Upper lobe of left lung (tissue), 6 donors: ENCODE measurements around the gene ZNF839. TPM values are rescaled to one million over a fixed set of nuclear protein-coding genes. Genes with fewer than 3 reads are reported as not detected.

Experiments used
- ATAC-seq, 2 donors: fragments of 200-7000 bp; cut with Tn5 transposase; one replicate each; pipeline ENCODE4 v1.9.1; 2022; ENCODE audit warnings: mild to moderate bottlenecking in 2 of 2, moderate library complexity in 2 of 2; ENCODE audit not compliant: low FRiP score in 2 of 2
- DNase-seq, 2 donors: peaks; one replicate each; pipeline ENCODE4 v3.0.0-alpha.2; 2019 to 2020
- H3K27ac ChIP-seq, 4 donors: fragments of 200-600 bp; sonication (generic); one replicate each; pipeline ENCODE4 v1.5.1; 2016 to 2019
- H3K27me3 ChIP-seq, 4 donors: fragments of 200-600 bp; sonication (generic); one replicate each; pipeline ENCODE4 v1.5.1; 2017 to 2019
- H3K36me3 ChIP-seq, 4 donors: fragments of 200-600 bp; sonication (generic); one replicate each; pipeline ENCODE4 v1.5.1; 2016 to 2019
- H3K4me1 ChIP-seq, 4 donors: fragments of 200-600 bp; sonication (generic); one replicate each; pipeline ENCODE4 v1.5.1; 2018 to 2019
- H3K4me3 ChIP-seq, 4 donors: fragments of 200-600 bp; sonication (generic); one replicate each; pipeline ENCODE4 v1.5.1; 2017 to 2019; ENCODE audit warnings: mild to moderate bottlenecking in 2 of 4, moderate library complexity in 1 of 4
- H3K9me3 ChIP-seq, 4 donors: fragments of 200-600 bp; sonication (generic); one replicate each; pipeline ENCODE4 v1.5.1; 2018 to 2019
- EP300 ChIP-seq, 4 donors: sonication (generic); formaldehyde crosslinking; IDR thresholded peaks; one replicate each; pipeline ENCODE4 v1.5.1; 2017; ENCODE audit warnings: antibody characterized with exemption in 4 of 4, control low read depth in 2 of 4
- POLR2A ChIP-seq, 4 donors: fragments of 450-650 bp; IDR thresholded peaks; one replicate each; pipeline ENCODE4 v1.5.1; 2016 to 2017; ENCODE audit warnings: antibody characterized with exemption in 4 of 4, mild to moderate bottlenecking in 2 of 4
- POLR2AphosphoS5 ChIP-seq, 2 donors: sonication (generic); formaldehyde crosslinking; IDR thresholded peaks; one replicate each; pipeline ENCODE4 v1.5.1; 2017; ENCODE audit warnings: antibody characterized with exemption in 2 of 2
- WGBS, 2 donors: methylation state at CpG; one replicate each; pipeline ENCODE4 v1.1.5; 2017 to 2018; 5-methylcytosine and 5-hydroxymethylcytosine counted together
- total RNA-seq, 6 donors: library from RNA; depleted of rRNA in 4 of 6; stranded (reverse); fragments of >200 nt in 4 of 6; gene quantifications; one replicate each; pipeline versions ENCODE4 v1.1.0 to v1.2.1, GENCODE V29; 2016 to 2021
- TF ChIP-seq, protein P1 (sequence below), 6 experiments: fragments of 450-650 bp in 4 of 6; fragments of 200-600 bp in 2 of 6; sonication (generic) in 2 of 6; IDR thresholded peaks; one replicate each; pipeline ENCODE4 v1.5.1; 2016 to 2019; ENCODE audit warnings: antibody characterized with exemption in 6 of 6
- donor health status: DM: no; HTN: no; CAD: no; lungs with moderate emphysema.
- donor health status: DM: no; HTN: yes; CAD: no; lungs with severe emphysema.

ZNF839 gene
- total RNA-seq, 6 donors from 2014 or later: 8.7 to 37.7 (median 14.1) TPM

DNA sequence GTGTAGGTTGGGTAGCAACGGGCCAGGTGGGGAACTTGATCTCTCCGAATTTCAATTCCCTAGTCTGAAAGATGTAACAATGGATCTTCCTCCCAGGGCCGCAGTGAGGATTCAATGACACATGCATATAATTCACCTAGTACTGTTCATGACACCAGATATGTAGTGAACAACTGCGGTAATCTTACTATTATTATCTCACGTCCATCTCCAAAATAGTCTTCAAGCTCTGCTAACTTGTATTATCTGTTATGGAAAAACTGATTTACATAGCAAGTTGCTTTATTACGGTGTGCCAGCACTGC lies 41.0 kb upstream of the ZNF839 start:
- no peaks in the 10 kb centered on the region for H3K27me3 ChIP-seq
- H3K27ac ChIP-seq: no peak overlapping the region
- 89 to 94% methylated on average over 6 of the region's 6 CpGs for WGBS, 2 donors
- ATAC-seq (no peak), DNase-seq (no peak)
- H3K36me3 ChIP-seq: peaks cover 0 to 8% (median 0%) of the 10 kb centered on the region in 4 donors
- no peaks in the 10 kb centered on the region for H3K9me3 ChIP-seq
- TF ChIP-seq EP300 (IDR thresholded peaks at IDR 0.05) (no peak), POLR2A (IDR thresholded peaks at IDR 0.05) (no peak), POLR2AphosphoS5 (IDR thresholded peaks at IDR 0.05) (no peak)
- TF ChIP-seq, protein P1, sequence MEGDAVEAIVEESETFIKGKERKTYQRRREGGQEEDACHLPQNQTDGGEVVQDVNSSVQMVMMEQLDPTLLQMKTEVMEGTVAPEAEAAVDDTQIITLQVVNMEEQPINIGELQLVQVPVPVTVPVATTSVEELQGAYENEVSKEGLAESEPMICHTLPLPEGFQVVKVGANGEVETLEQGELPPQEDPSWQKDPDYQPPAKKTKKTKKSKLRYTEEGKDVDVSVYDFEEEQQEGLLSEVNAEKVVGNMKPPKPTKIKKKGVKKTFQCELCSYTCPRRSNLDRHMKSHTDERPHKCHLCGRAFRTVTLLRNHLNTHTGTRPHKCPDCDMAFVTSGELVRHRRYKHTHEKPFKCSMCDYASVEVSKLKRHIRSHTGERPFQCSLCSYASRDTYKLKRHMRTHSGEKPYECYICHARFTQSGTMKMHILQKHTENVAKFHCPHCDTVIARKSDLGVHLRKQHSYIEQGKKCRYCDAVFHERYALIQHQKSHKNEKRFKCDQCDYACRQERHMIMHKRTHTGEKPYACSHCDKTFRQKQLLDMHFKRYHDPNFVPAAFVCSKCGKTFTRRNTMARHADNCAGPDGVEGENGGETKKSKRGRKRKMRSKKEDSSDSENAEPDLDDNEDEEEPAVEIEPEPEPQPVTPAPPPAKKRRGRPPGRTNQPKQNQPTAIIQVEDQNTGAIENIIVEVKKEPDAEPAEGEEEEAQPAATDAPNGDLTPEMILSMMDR (IDR thresholded peaks at IDR 0.05): no peak
- peaks cover 0 to 9% (median 0%) of the 10 kb centered on the region in 4 donors for H3K4me1 ChIP-seq
- no peak overlapping the region for H3K4me3 ChIP-seq

DNA sequence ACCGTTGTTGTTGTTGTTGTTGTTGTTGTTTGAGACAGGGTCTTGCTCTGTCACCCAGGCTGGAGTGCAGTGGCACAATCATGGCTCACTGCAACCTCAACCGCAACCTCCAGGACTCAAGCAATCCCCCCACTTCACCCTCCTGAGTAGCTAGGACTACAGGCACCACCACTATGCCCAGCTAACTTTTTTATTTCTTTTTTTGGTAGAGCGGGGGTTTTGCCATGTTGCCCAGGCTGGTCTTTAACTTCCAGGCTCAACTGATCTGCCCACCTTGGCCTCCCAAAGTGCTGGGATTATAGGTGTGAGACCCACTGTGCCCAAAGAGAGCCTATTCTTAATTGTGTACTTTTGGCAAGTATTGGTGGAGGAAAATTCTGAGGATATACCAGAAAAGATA lies 40.3 kb upstream of the ZNF839 start:
- TF ChIP-seq, protein P1 (IDR thresholded peaks at IDR 0.05): no peak
- no peak for TF ChIP-seq POLR2AphosphoS5 (IDR thresholded peaks at IDR 0.05)
- no peak for TF ChIP-seq POLR2A (IDR thresholded peaks at IDR 0.05)
- no peak for TF ChIP-seq EP300 (IDR thresholded peaks at IDR 0.05)
- 91 to 92% methylated on average over 3 of the region's 3 CpGs for WGBS, 2 donors
- Histone ChIP-seq H3K27ac (peak overlapping the region; percentile 24 to 54 (median 38)), H3K27me3 (no peaks in the 10 kb centered on the region), H3K4me3 (no peak overlapping the region), H3K9me3 (no peaks in the 10 kb centered on the region), H3K36me3 (peaks cover 0 to 8% (median 0%) of the 10 kb centered on the region in 4 donors), H3K4me1 (peaks cover 0 to 9% (median 0%) of the 10 kb centered on the region in 4 donors)
- ATAC-seq: no peak
- DNase-seq: no peak

DNA sequence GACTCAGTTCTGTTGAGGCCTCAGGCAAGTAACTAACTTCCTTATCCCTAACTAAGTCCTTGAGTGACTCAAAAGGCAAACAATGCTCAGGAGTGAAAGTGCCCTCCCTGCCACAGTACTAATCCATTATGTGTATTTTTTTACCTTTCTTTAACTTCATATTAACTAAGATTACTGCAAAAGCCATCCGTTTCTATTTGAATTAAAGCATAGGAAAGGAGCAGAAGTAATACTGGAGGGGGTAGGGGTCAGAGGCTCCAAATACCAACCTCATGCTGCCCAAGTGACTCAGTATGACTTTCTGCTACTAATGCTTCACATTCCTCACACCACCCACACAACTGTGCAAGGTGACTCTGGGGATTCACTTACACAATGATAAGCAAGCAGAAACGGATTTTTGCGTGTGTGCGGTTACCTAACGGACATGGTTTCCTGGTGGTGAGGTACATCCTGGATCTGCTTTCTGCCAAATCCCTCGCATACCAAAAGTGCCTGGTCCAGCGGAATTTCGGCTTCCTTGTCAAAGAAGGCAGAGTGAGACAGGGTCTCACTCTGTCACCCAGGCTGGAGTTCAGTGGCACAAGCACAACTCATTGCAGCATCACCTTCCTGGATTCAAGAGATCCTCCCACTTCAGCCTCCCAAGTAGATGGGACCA lies 39.7 kb upstream of the ZNF839 start:
- H3K4me1 ChIP-seq: peaks cover 0 to 9% (median 0%) of the 10 kb centered on the region in 4 donors
- H3K27me3 ChIP-seq: no peaks in the 10 kb centered on the region
- DNase-seq: no peak
- 62 to 72% methylated on average over 8 of the region's 8 CpGs for WGBS, 2 donors
- H3K36me3 ChIP-seq: peaks cover 0 to 8% (median 0%) of the 10 kb centered on the region in 4 donors
- ATAC-seq: peak in 1 of 2 donors; percentile 57
- peak overlapping the region; percentile 24 to 54 (median 38) for H3K27ac ChIP-seq
- no peaks in the 10 kb centered on the region for H3K9me3 ChIP-seq
- TF ChIP-seq, protein P1 (IDR thresholded peaks at IDR 0.05): no peak
- no peak for TF ChIP-seq POLR2A (IDR thresholded peaks at IDR 0.05)
- no peak for TF ChIP-seq POLR2AphosphoS5 (IDR thresholded peaks at IDR 0.05)
- TF ChIP-seq EP300 (IDR thresholded peaks at IDR 0.05): no peak
- no peak overlapping the region for H3K4me3 ChIP-seq

DNA sequence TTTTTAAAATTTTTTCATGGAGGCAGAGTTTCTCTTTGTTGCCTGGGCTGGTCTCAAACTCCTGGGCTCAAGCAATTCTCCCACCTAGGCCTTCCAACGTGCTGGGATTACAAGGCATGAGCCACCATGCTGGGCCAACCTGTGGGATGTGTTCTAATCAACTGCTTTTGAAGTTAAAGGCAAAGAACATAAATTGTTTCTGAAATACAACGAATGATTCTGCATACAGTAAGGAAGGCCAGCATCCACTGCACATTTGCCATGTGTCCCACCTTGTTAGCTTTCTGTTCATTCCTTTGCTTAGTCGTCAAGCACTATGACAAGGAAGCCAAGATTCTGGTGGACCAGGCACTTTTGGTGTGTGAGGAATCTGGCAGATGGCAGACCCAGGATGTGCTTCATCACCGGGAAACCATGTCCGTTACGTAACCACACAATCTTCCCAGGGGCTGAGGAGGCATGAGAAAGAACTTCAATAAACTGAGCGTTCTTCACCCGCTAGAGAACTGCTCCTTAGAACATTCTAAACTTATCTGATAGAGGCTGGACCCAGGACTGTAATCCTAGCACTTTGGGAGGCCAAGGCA lies 39.1 kb upstream of the ZNF839 start:
- H3K27me3 ChIP-seq: no peaks in the 10 kb centered on the region
- H3K36me3 ChIP-seq: peaks cover 0 to 8% (median 0%) of the 10 kb centered on the region in 4 donors
- H3K27ac ChIP-seq: peak overlapping the region in 1 of 4 donors; percentile 54
- TF ChIP-seq POLR2A (IDR thresholded peaks at IDR 0.05) (no peak), POLR2AphosphoS5 (IDR thresholded peaks at IDR 0.05) (no peak), EP300 (IDR thresholded peaks at IDR 0.05) (no peak)
- TF ChIP-seq, protein P1 (IDR thresholded peaks at IDR 0.05): no peak
- ATAC-seq: no peak
- no peak for DNase-seq
- no peaks in the 10 kb centered on the region for H3K9me3 ChIP-seq
- peaks cover 0 to 9% (median 0%) of the 10 kb centered on the region in 4 donors for H3K4me1 ChIP-seq
- no peak overlapping the region for H3K4me3 ChIP-seq
- WGBS, 2 donors: 79 to 89% methylated on average over 8 of the region's 8 CpGs
